ENCODE measurements around the gene CLCA2. TPM values are rescaled to one million over a fixed set of nuclear protein-coding genes. Genes with fewer than 3 reads are reported as not detected.

Gene CLCA2
- total RNA-seq, 1 donor from 2014 or later: not detected

GRCh38 chr1:86381223-86381622 lies 42.7 kb upstream of the CLCA2 start:
- H3K4me3 Mint-ChIP-seq: no peak overlapping the region
- no peak overlapping the region for H3K27ac Mint-ChIP-seq (ENCODE audit: unreplicated experiment)
- H3K36me3 Mint-ChIP-seq (ENCODE audit: low read depth): peaks cover 27% of the 10 kb centered on the region
- no peak for DNase-seq (ENCODE audit: low read depth, low spot score)
- H3K9me3 Mint-ChIP-seq: peaks cover 19% of the 10 kb centered on the region
- H3K27me3 Mint-ChIP-seq (ENCODE audit: low read depth): no peaks in the 10 kb centered on the region
- peaks cover 4% of the 10 kb centered on the region for H3K4me1 Mint-ChIP-seq
- TF ChIP-seq CTCF (conservative IDR thresholded peaks at IDR 0.05): no peak

GRCh38 chr1:86382878-86383277 lies 41.1 kb upstream of the CLCA2 start:
- H3K4me1 Mint-ChIP-seq: peaks cover 4% of the 10 kb centered on the region
- TF ChIP-seq CTCF (conservative IDR thresholded peaks at IDR 0.05): no peak
- no peak for DNase-seq (ENCODE audit: low read depth, low spot score)
- no peak overlapping the region for H3K4me3 Mint-ChIP-seq
- H3K9me3 Mint-ChIP-seq: peaks cover 5% of the 10 kb centered on the region
- peaks cover 11% of the 10 kb centered on the region for H3K36me3 Mint-ChIP-seq (ENCODE audit: low read depth)
- no peaks in the 10 kb centered on the region for H3K27me3 Mint-ChIP-seq (ENCODE audit: low read depth)
- H3K27ac Mint-ChIP-seq (ENCODE audit: unreplicated experiment): no peak overlapping the region

- Mint-ChIP-seq H3K4me3 (no peak overlapping the region), H3K27me3 (ENCODE audit: low read depth) (no peaks in the 10 kb centered on the region), H3K27ac (ENCODE audit: unreplicated experiment) (no peak overlapping the region), H3K9me3 (peaks cover 5% of the 10 kb centered on the region), H3K36me3 (ENCODE audit: low read depth) (peaks cover 21% of the 10 kb centered on the region), H3K4me1 (peaks cover 11% of the 10 kb centered on the region)
- no peak for DNase-seq (ENCODE audit: low read depth, low spot score)
- no peak for TF ChIP-seq CTCF (conservative IDR thresholded peaks at IDR 0.05)
Observed at GRCh38 chr1:86387916-86388627, 35.9 kb upstream of the CLCA2 start.

GRCh38 chr1:86388777-86389176 lies 35.2 kb upstream of the CLCA2 start:
- Mint-ChIP-seq H3K36me3 (ENCODE audit: low read depth) (peaks cover 21% of the 10 kb centered on the region), H3K9me3 (peaks cover 5% of the 10 kb centered on the region), H3K4me3 (no peak overlapping the region), H3K27me3 (ENCODE audit: low read depth) (no peaks in the 10 kb centered on the region), H3K4me1 (peaks cover 19% of the 10 kb centered on the region), H3K27ac (ENCODE audit: unreplicated experiment) (no peak overlapping the region)
- TF ChIP-seq CTCF (conservative IDR thresholded peaks at IDR 0.05): no peak
- DNase-seq (ENCODE audit: low read depth, low spot score): no peak

DNA sequence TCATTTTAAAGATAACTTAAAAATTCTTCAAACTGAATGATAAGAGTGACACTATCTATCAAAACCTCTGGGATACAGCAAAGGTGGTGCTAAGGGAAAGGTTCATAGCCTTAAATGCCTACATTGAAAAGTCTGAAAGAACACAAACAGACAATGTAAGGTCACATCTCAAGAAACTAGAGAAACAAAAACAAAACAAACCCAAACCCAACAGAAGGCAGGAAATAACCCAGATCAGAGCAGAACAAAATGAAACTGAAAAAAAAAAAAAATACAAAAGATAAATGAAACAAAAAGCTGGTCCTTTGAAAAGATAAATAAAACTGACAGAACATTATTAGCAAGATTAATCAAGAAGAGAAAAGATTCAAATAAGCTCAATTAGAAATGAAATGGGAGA lies 34.7 kb upstream of the CLCA2 start:
- H3K4me1 Mint-ChIP-seq: peaks cover 22% of the 10 kb centered on the region
- peaks cover 21% of the 10 kb centered on the region for H3K36me3 Mint-ChIP-seq (ENCODE audit: low read depth)
- peaks cover 5% of the 10 kb centered on the region for H3K9me3 Mint-ChIP-seq
- DNase-seq (ENCODE audit: low read depth, low spot score): no peak
- peak overlapping the region; percentile 1 for H3K27ac Mint-ChIP-seq (ENCODE audit: unreplicated experiment)
- TF ChIP-seq CTCF (conservative IDR thresholded peaks at IDR 0.05): no peak
- H3K4me3 Mint-ChIP-seq: no peak overlapping the region
- H3K27me3 Mint-ChIP-seq (ENCODE audit: low read depth): no peaks in the 10 kb centered on the region
